Ishikawa (cell line): Measurements from ENCODE around the gene SDK1.

Experiments used
- CEBPB ChIP-seq: IDR thresholded peaks from 2 replicates; pipeline ENCODE4 v1.6.1; 2012
- CREB1 ChIP-seq: IDR thresholded peaks from 2 replicates; pipeline ENCODE4 v1.6.1; 2012; ENCODE audit warnings: low read depth
- EGR1 ChIP-seq: IDR thresholded peaks from 2 replicates; pipeline ENCODE4 v1.6.1; 2012
- EP300 ChIP-seq: IDR thresholded peaks from 2 replicates; pipeline ENCODE4 v1.6.1; 2012; ENCODE audit warnings: borderline replicate concordance
- FOXM1 ChIP-seq: IDR thresholded peaks from 2 replicates; pipeline ENCODE4 v1.6.1; 2012; ENCODE audit warnings: low read depth, borderline replicate concordance
- MAX ChIP-seq: IDR thresholded peaks from 2 replicates; pipeline ENCODE4 v1.6.1; 2012
- NFIC ChIP-seq: IDR thresholded peaks from 2 replicates; pipeline ENCODE4 v1.6.1; 2012
- RAD21 ChIP-seq: IDR thresholded peaks from 2 replicates; pipeline ENCODE4 v1.6.1; 2012; ENCODE audit warnings: low read depth
- REST ChIP-seq: IDR thresholded peaks from 2 replicates; pipeline ENCODE4 v1.6.1; 2012; ENCODE audit warnings: low read depth, mild to moderate bottlenecking
- TAF1 ChIP-seq: IDR thresholded peaks from 2 replicates; pipeline ENCODE4 v1.6.1; 2012; ENCODE audit warnings: low read depth, mild to moderate bottlenecking
- TCF12 ChIP-seq: IDR thresholded peaks from 2 replicates; pipeline ENCODE4 v1.6.1; 2012; ENCODE audit warnings: low read depth
- TEAD4 ChIP-seq: IDR thresholded peaks from 2 replicates; pipeline ENCODE4 v1.6.1; 2012
- USF1 ChIP-seq: IDR thresholded peaks from 2 replicates; pipeline ENCODE4 v1.6.1; 2012
- YY1 ChIP-seq: IDR thresholded peaks from 2 replicates; pipeline ENCODE4 v1.6.1; 2012; ENCODE audit warnings: low read depth
- ZBTB7A ChIP-seq: IDR thresholded peaks from 2 replicates; pipeline ENCODE4 v1.6.1; 2012; ENCODE audit warnings: low read depth

SDK1 gene

GRCh38 chr7:3767917-3768777 is 467.1 kb downstream of the SDK1 start:
- TF ChIP-seq RAD21 (no peak), MAX (no peak), YY1 (no peak), FOXM1 (no peak), TEAD4 (no peak), CEBPB (no peak), CREB1 (no peak)

- TF ChIP-seq FOXM1: no peak
- no peak for TF ChIP-seq CREB1
- TF ChIP-seq YY1: no peak
- TF ChIP-seq RAD21: no peak
- TF ChIP-seq REST: no peak
- TF ChIP-seq EP300: no peak
- TF ChIP-seq TEAD4: no peak
- no peak for TF ChIP-seq EGR1
- TF ChIP-seq TAF1: no peak
- TF ChIP-seq NFIC: no peak
- no peak for TF ChIP-seq ZBTB7A
- TF ChIP-seq TCF12: no peak
- TF ChIP-seq CEBPB: no peak
- TF ChIP-seq MAX: no peak
Measured at GRCh38 chr7:3771906-3772305, 470.9 kb downstream of the SDK1 start.

- TF ChIP-seq FOXM1 (no peak), RAD21 (no peak), EP300 (no peak), CREB1 (no peak), REST (no peak), NFIC (no peak), EGR1 (no peak), YY1 (no peak), CEBPB (no peak)
Measured at GRCh38 chr7:3778345-3778744, 477.3 kb downstream of the SDK1 start.

- TF ChIP-seq USF1 (no peak), TCF12 (no peak), EGR1 (no peak), NFIC (0 out of 2 replicates have a peak, but pooled peaks have one; percentile 29), TEAD4 (no peak), TAF1 (no peak), FOXM1 (no peak)
Measured at GRCh38 chr7:3780016-3780415, 479.0 kb downstream of the SDK1 start.

- TF ChIP-seq TAF1: no peak
- TF ChIP-seq REST: no peak
- no peak for TF ChIP-seq USF1
- no peak for TF ChIP-seq EGR1
- no peak for TF ChIP-seq CEBPB
- no peak for TF ChIP-seq ZBTB7A
- TF ChIP-seq TEAD4: no peak
- TF ChIP-seq TCF12: no peak
- no peak for TF ChIP-seq NFIC
- TF ChIP-seq FOXM1: no peak
- TF ChIP-seq YY1: no peak
- TF ChIP-seq RAD21: no peak
- no peak for TF ChIP-seq MAX
- no peak for TF ChIP-seq EP300
- no peak for TF ChIP-seq CREB1
Measured at GRCh38 chr7:3780525-3780924, 479.5 kb downstream of the SDK1 start.
